Measurements from ENCODE around the gene CHMP5. TPM values are rescaled to one million over a fixed set of nuclear protein-coding genes. Genes with fewer than 3 reads are reported as not detected.

Gene CHMP5
- total and polyA plus RNA-seq, 10 of the 15 experiments (the other 5 are each of a cell fraction or from before 2014, with no cell fraction given), result 40.3 to 179 (median 78.6) TPM

DNA sequence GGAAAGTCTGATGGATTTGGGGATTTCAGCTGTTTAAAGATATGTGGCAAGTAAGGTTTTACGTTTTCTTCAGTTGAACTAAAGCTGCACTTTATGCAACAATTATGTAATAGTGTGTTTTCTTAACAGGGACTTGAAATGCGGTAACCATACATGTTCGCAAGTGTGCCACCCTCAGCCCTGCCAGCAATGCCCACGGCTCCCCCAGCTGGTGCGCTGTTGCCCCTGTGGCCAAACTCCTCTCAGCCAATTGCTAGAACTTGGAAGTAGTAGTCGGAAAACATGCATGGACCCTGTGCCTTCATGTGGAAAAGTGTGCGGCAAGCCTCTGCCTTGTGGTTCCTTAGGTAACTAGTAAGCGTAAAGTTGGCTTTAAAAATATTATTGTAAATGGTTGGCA, 53.9 kb downstream of the CHMP5 start:
- SMC1A ChIA-PET (ENCODE audit: uncharacterized antibody, unreplicated experiment), result interaction anchor here (0.8 to 1.5 kb wide), 3 partner anchors 12 to 32 kb away, joined by 3 to 4 read pairs (median 3); no protein-coding TSS in a partner anchor
- Histone ChIP-seq H3K27me3 (replicated peaks in 1 of 2; ENCODE audit: control insufficient read depth in 2 of 2, insufficient read depth in 2 of 2, low read length in 1 of 2) (no peaks in the 10 kb centered on the region), H3K4me2 (ENCODE audit: control insufficient read depth, insufficient read depth) (no peak overlapping the region), H3K79me2 (ENCODE audit: control insufficient read depth, insufficient read depth, low read length) (no peaks in the 10 kb centered on the region), H3K9ac (ENCODE audit: control insufficient read depth, insufficient read depth, low read length) (no peak overlapping the region), H2AFZ (ENCODE audit: control insufficient read depth, low read depth, low read length) (no peak overlapping the region), H4K20me1 (ENCODE audit: control insufficient read depth, insufficient read depth) (no peaks in the 10 kb centered on the region), H3K9me3 (replicated peaks; ENCODE audit: control insufficient read depth, insufficient read depth, low read length) (no peaks in the 10 kb centered on the region), H3K4me1 (ENCODE audit: control insufficient read depth, insufficient read depth, low read length) (no peaks in the 10 kb centered on the region), H3K4me3 (no peak overlapping the region), H3K27ac (ENCODE audit: control insufficient read depth, insufficient read depth) (no peak overlapping the region), H3K36me3 (ENCODE audit: control insufficient read depth in 2 of 2, insufficient read depth in 2 of 2, low read length in 1 of 2) (peaks cover 14 to 46% of the 10 kb centered on the region in 2 experiments)
- WGBS (ENCODE audit: insufficient coverage, insufficient replicate concordance, low lambda C conversion rate, missing lambda C conversion rate), result 96% methylated on average over 8 of the region's 8 CpGs
- CTCF ChIA-PET, result interaction anchor here (1.2 to 4.7 kb wide), 3 partner anchors 23 to 148 kb away, joined by 3 to 27 read pairs (median 5); no protein-coding TSS in a partner anchor
- FAIRE-seq (no peak), ATAC-seq (no peak), DNase-seq (ENCODE audit: low read depth, low spot score) (no peak)
- TF ChIP-seq, protein P1, sequence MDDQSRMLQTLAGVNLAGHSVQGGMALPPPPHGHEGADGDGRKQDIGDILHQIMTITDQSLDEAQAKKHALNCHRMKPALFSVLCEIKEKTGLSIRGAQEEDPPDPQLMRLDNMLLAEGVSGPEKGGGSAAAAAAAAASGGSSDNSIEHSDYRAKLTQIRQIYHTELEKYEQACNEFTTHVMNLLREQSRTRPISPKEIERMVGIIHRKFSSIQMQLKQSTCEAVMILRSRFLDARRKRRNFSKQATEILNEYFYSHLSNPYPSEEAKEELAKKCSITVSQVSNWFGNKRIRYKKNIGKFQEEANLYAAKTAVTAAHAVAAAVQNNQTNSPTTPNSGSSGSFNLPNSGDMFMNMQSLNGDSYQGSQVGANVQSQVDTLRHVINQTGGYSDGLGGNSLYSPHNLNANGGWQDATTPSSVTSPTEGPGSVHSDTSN (IDR thresholded peaks at IDR 0.05; ENCODE audit: insufficient replicate concordance, low read depth, low read length), result no peak
- TF ChIP-seq RELA (IDR thresholded peaks at IDR 0.05; ENCODE audit: borderline replicate concordance, partially characterized antibody), result no peak
- no peak for TF ChIP-seq PAX5 (IDR thresholded peaks at IDR 0.05; ENCODE audit: borderline replicate concordance, low read depth, low read length)
- no peak for TF ChIP-seq JUNB (IDR thresholded peaks at IDR 0.05)
- no peak for TF ChIP-seq NFXL1 (IDR thresholded peaks at IDR 0.05; ENCODE audit: borderline replicate concordance)
- TF ChIP-seq, protein P2, sequence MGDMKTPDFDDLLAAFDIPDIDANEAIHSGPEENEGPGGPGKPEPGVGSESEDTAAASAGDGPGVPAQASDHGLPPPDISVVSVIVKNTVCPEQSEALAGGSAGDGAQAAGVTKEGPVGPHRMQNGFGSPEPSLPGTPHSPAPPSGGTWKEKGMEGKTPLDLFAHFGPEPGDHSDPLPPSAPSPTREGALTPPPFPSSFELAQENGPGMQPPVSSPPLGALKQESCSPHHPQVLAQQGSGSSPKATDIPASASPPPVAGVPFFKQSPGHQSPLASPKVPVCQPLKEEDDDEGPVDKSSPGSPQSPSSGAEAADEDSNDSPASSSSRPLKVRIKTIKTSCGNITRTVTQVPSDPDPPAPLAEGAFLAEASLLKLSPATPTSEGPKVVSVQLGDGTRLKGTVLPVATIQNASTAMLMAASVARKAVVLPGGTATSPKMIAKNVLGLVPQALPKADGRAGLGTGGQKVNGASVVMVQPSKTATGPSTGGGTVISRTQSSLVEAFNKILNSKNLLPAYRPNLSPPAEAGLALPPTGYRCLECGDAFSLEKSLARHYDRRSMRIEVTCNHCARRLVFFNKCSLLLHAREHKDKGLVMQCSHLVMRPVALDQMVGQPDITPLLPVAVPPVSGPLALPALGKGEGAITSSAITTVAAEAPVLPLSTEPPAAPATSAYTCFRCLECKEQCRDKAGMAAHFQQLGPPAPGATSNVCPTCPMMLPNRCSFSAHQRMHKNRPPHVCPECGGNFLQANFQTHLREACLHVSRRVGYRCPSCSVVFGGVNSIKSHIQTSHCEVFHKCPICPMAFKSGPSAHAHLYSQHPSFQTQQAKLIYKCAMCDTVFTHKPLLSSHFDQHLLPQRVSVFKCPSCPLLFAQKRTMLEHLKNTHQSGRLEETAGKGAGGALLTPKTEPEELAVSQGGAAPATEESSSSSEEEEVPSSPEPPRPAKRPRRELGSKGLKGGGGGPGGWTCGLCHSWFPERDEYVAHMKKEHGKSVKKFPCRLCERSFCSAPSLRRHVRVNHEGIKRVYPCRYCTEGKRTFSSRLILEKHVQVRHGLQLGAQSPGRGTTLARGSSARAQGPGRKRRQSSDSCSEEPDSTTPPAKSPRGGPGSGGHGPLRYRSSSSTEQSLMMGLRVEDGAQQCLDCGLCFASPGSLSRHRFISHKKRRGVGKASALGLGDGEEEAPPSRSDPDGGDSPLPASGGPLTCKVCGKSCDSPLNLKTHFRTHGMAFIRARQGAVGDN (IDR thresholded peaks at IDR 0.05), result no peak
- TF ChIP-seq NBN (IDR thresholded peaks at IDR 0.05), result no peak
- no peak for TF ChIP-seq EGR1 (IDR thresholded peaks at IDR 0.05; ENCODE audit: borderline replicate concordance in 1 of 2, low read depth in 2 of 2, low read length in 2 of 2)
- TF ChIP-seq CHD2 (IDR thresholded peaks at IDR 0.05; ENCODE audit: borderline replicate concordance, low read depth, low read length), result no peak
- no peak for TF ChIP-seq NR2F1 (conservative IDR thresholded peaks at IDR 0.05)
- TF ChIP-seq TCF12 (IDR thresholded peaks at IDR 0.05; ENCODE audit: low read depth, low read length), result no peak
- TF ChIP-seq FOXM1 (IDR thresholded peaks at IDR 0.05; ENCODE audit: low read depth, low read length), result no peak
- no peak for TF ChIP-seq TARDBP (IDR thresholded peaks at IDR 0.05; ENCODE audit: borderline replicate concordance)
- TF ChIP-seq, protein P3, sequence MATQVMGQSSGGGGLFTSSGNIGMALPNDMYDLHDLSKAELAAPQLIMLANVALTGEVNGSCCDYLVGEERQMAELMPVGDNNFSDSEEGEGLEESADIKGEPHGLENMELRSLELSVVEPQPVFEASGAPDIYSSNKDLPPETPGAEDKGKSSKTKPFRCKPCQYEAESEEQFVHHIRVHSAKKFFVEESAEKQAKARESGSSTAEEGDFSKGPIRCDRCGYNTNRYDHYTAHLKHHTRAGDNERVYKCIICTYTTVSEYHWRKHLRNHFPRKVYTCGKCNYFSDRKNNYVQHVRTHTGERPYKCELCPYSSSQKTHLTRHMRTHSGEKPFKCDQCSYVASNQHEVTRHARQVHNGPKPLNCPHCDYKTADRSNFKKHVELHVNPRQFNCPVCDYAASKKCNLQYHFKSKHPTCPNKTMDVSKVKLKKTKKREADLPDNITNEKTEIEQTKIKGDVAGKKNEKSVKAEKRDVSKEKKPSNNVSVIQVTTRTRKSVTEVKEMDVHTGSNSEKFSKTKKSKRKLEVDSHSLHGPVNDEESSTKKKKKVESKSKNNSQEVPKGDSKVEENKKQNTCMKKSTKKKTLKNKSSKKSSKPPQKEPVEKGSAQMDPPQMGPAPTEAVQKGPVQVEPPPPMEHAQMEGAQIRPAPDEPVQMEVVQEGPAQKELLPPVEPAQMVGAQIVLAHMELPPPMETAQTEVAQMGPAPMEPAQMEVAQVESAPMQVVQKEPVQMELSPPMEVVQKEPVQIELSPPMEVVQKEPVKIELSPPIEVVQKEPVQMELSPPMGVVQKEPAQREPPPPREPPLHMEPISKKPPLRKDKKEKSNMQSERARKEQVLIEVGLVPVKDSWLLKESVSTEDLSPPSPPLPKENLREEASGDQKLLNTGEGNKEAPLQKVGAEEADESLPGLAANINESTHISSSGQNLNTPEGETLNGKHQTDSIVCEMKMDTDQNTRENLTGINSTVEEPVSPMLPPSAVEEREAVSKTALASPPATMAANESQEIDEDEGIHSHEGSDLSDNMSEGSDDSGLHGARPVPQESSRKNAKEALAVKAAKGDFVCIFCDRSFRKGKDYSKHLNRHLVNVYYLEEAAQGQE (IDR thresholded peaks at IDR 0.05; ENCODE audit: low read depth, low read length), result no peak
- TF ChIP-seq SREBF2 (IDR thresholded peaks at IDR 0.05; ENCODE audit: low read length), result no peak
- TF ChIP-seq HDAC6 (IDR thresholded peaks at IDR 0.05; ENCODE audit: unreplicated experiment), result no peak
- no peak for TF ChIP-seq NFYB (IDR thresholded peaks at IDR 0.05; ENCODE audit: insufficient read depth, low read depth, low read length)
- POLR2A ChIA-PET, result interaction anchor here (1.1 kb wide), 1 partner anchor 12 kb away, joined by 3 read pairs; no protein-coding TSS in a partner anchor
- BruUV-seq (replicated peaks), result no TSS peak
- in situ Hi-C loops (cut with MboI), result no loop called here
- intact Hi-C loops (cut with micrococcal nuclease; ENCODE audit: unreplicated experiment), result no loop called here
- RAD21 ChIA-PET (ENCODE audit: unreplicated experiment), result no interaction called here
